Neural cell (in vitro differentiated cells): ENCODE results near the gene USP3.

Experiments used
- CTCF ChIP-seq: fragments of 450-650 bp; IDR thresholded peaks from 2 replicates; pipeline ENCODE4 v1.5.1; 2014; ENCODE audit warnings: antibody characterized with exemption, mild to moderate bottlenecking, moderate library complexity; ENCODE audit not compliant: poor library complexity, severe bottlenecking
- EP300 ChIP-seq: fragments of 450-650 bp; conservative IDR thresholded peaks from 2 replicates; pipeline ENCODE4 v1.6.1; 2014; ENCODE audit warnings: antibody characterized with exemption, mild to moderate bottlenecking, moderate library complexity; ENCODE audit not compliant: poor library complexity, severe bottlenecking
- EZH2 ChIP-seq: fragments of 200-600, 300-800 bp; shearing (Covaris generic), sonication (generic); IDR thresholded peaks from 2 replicates; pipeline ENCODE4 v1.6.1; 2014; ENCODE audit warnings: antibody characterized with exemption, low read length, borderline replicate concordance, mild to moderate bottlenecking; ENCODE audit not compliant: insufficient read depth, poor library complexity, severe bottlenecking
- POLR2AphosphoS5 ChIP-seq: IDR thresholded peaks from 2 replicates; pipeline ENCODE4 v1.6.1; 2012
- REST ChIP-seq: IDR thresholded peaks from 2 replicates; pipeline ENCODE4 v1.6.1; 2012; ENCODE audit warnings: borderline replicate concordance
- SMC3 ChIP-seq: fragments of 450-650 bp; conservative IDR thresholded peaks from 2 replicates; pipeline ENCODE4 v1.6.1; 2014; ENCODE audit warnings: antibody characterized with exemption, mild to moderate bottlenecking, moderate library complexity; ENCODE audit not compliant: poor library complexity

- TF ChIP-seq REST (no peak), CTCF (no peak), SMC3 (no peak), POLR2AphosphoS5 (no peak), EP300 (no peak), EZH2 (no peak)
Measured at GRCh38 chr15:63489352-63489751, 15.0 kb upstream of the USP3 start.
